22Rv1 (cell line): ENCODE results near the gene CAPRIN1.
"Not testable (repeated sequence)": the region's sequence is repeated elsewhere in the genome, so short reads cannot be mapped to it uniquely, and the experiment has no call there.

Experiments
- H3K27ac ChIP-seq: fragments of 450-650 bp; 2 replicates; pipeline ENCODE4 v1.5.1; 2017
- CTCF ChIP-seq: fragments of 450-650 bp; IDR thresholded peaks from 2 replicates; pipeline ENCODE4 v1.5.1; 2017; ENCODE audit warnings: mild to moderate bottlenecking
- ZFX ChIP-seq: fragments of 450-650 bp; IDR thresholded peaks from 2 replicates; pipeline ENCODE4 v1.6.1; 2017; ENCODE audit warnings: antibody characterized with exemption, borderline replicate concordance

The CAPRIN1 gene

GRCh38 chr11:34084637-34085036 is 33.1 kb downstream of the CAPRIN1 start:
- TF ChIP-seq ZFX: no peak
- TF ChIP-seq CTCF: no peak
- H3K27ac ChIP-seq: peak overlapping the region; percentile 40

- TF ChIP-seq CTCF (no peak), ZFX (no peak)
- no peak overlapping the region for H3K27ac ChIP-seq
Observed at GRCh38 chr11:34086554-34087283, 35.2 kb downstream of the CAPRIN1 start.

GRCh38 chr11:34091825-34092224 is 40.3 kb downstream of the CAPRIN1 start:
- TF ChIP-seq CTCF (no peak), ZFX (no peak)
- no peak overlapping the region for H3K27ac ChIP-seq

- not testable (repeated sequence) for H3K27ac ChIP-seq
Observed at GRCh38 chr11:34094900-34095299, 43.4 kb downstream of the CAPRIN1 start.

GRCh38 chr11:34098813-34099212 is 47.3 kb downstream of the CAPRIN1 start:
- no peak for TF ChIP-seq CTCF
- TF ChIP-seq ZFX: no peak
- no peak overlapping the region for H3K27ac ChIP-seq

- H3K27ac ChIP-seq: peak overlapping the region; percentile 91
- TF ChIP-seq ZFX (no peak), CTCF (no peak)
Observed at GRCh38 chr11:34104680-34105078, 53.1 kb downstream of the CAPRIN1 start.

GRCh38 chr11:34105079-34105956 is 53.8 kb downstream of the CAPRIN1 start, which contains the start of gene NAT10:
Gene NAT10 (plus strand): TSS chr11:34105629. CDS start chr11:34108226, 2,597 bp downstream.
- peak; percentile 20; the same call in 1 of the 2 replicates for TF ChIP-seq CTCF
- TF ChIP-seq ZFX: no peak
- H3K27ac ChIP-seq: peak within 1 kb of the TSS; percentile 91
